GM12878 (cell line): Measurements from ENCODE around the gene MCRIP2. TPM values are rescaled to one million over a fixed set of nuclear protein-coding genes. Genes with fewer than 3 reads are reported as not detected.

Experiments
- ATAC-seq: fragments of 200-7000 bp; cut with Tn5 transposase; 3 replicates; pipeline ENCODE4 v1.9.1; 2020; ENCODE audit warnings: mild to moderate bottlenecking, moderate library complexity
- BruUV-seq: library from RNA; stranded (reverse); fragments of 400-500 nt; replicated peaks from 2 replicates; lab custom pipeline; 2021; lab: Mats Ljungman, UMichigan
- CTCF ChIA-PET: fragments of 300-600 bp; sonication (Branson Sonifier 250); formaldehyde crosslinking; extraction: SDS; loops from one replicate; lab custom pipeline; 2021; ENCODE audit warnings: inconsistent platforms; lab: Yijun Ruan, JAX
- POLR2A ChIA-PET: fragments of 350-600 bp; formaldehyde crosslinking; extraction: SDS; loops from one replicate; lab custom pipeline; 2021; ENCODE audit warnings: inconsistent platforms; lab: Charles Lee
- RAD21 ChIA-PET: fragments of 300-600 bp; sonication (Branson Sonifier 250); formaldehyde crosslinking; loops from one replicate; lab custom pipeline; 2023; ENCODE audit warnings: antibody characterized with exemption; ENCODE audit not compliant: unreplicated experiment; lab: Charles Lee
- SMC1A ChIA-PET: fragments of 300-600 bp; sonication (Branson Sonifier 250); formaldehyde crosslinking; loops from one replicate; lab custom pipeline; 2023; ENCODE audit not compliant: unreplicated experiment, uncharacterized antibody; lab: Charles Lee
- DNase-seq: peaks from one replicate; pipeline ENCODE4 v3.0.0-alpha.2; 2011; ENCODE audit warnings: low read depth, low spot score
- FAIRE-seq: peaks from 3 replicates; lab custom pipeline; 2011; peaks lifted over from hg19 to GRCh38; lab: Jason Lieb, UNC
- H2AFZ ChIP-seq: 2 replicates; pipeline ENCODE4 v1.6.0; 2011; ENCODE audit warnings: low read depth, low read length, control low read depth; ENCODE audit not compliant: control insufficient read depth
- H3K27ac ChIP-seq: 2 replicates; pipeline ENCODE4 v1.5.1; 2011; ENCODE audit warnings: control low read depth; ENCODE audit not compliant: control insufficient read depth, insufficient read depth
- H3K27me3 ChIP-seq, 2 experiments: replicated peaks in 1 of 2; 2 replicates each; pipeline versions ENCODE4 v1.6.0 to v1.6.1; 2011; ENCODE audit warnings: low read length in 1 of 2; ENCODE audit not compliant: control insufficient read depth in 2 of 2, insufficient read depth in 2 of 2
- H3K36me3 ChIP-seq, 2 experiments: 2 replicates each; pipeline ENCODE4 v1.5.1; 2011; ENCODE audit warnings: low read length in 1 of 2; ENCODE audit not compliant: control insufficient read depth in 2 of 2, insufficient read depth in 2 of 2
- H3K4me1 ChIP-seq: 2 replicates; pipeline ENCODE4 v1.6.1; 2011; ENCODE audit warnings: mild to moderate bottlenecking, low read length, moderate library complexity, mixed read lengths; ENCODE audit not compliant: control insufficient read depth, insufficient read depth
- H3K4me2 ChIP-seq: 2 replicates; pipeline ENCODE4 v1.6.0; 2011; ENCODE audit warnings: control low read depth; ENCODE audit not compliant: control insufficient read depth, insufficient read depth
- H3K4me3 ChIP-seq: fragments of 200-600 bp; sonication (generic); 2 replicates; pipeline ENCODE4 v1.5.1; 2016
- H3K79me2 ChIP-seq: 2 replicates; pipeline ENCODE4 v1.6.0; 2011; ENCODE audit warnings: low read length; ENCODE audit not compliant: control insufficient read depth, insufficient read depth
- H3K9ac ChIP-seq: 2 replicates; pipeline ENCODE4 v1.8.0; 2011; ENCODE audit warnings: low read length, control low read depth, mixed read lengths; ENCODE audit not compliant: control insufficient read depth, insufficient read depth
- H3K9me3 ChIP-seq: replicated peaks from 3 replicates; pipeline ENCODE4 v1.5.1; 2011; ENCODE audit warnings: mild to moderate bottlenecking, low read length; ENCODE audit not compliant: control insufficient read depth, insufficient read depth
- H4K20me1 ChIP-seq: 2 replicates; pipeline ENCODE4 v1.6.0; 2011; ENCODE audit not compliant: control insufficient read depth, insufficient read depth
- CREB1 ChIP-seq: IDR thresholded peaks from 2 replicates; pipeline ENCODE4 v1.6.1; 2012; ENCODE audit warnings: low read depth, mild to moderate bottlenecking, inconsistent platforms
- FOXK2 ChIP-seq: fragments of 450-650 bp; IDR thresholded peaks from 2 replicates; pipeline ENCODE4 v1.6.1; 2017; ENCODE audit warnings: mild to moderate bottlenecking, moderate library complexity
- JUND ChIP-seq: IDR thresholded peaks from 2 replicates; pipeline ENCODE4 v1.6.1; 2012; ENCODE audit warnings: low read depth, mild to moderate bottlenecking, low read length, improper control_type of control experiment, moderate library complexity
- KLF5 ChIP-seq: fragments of 450-650 bp; IDR thresholded peaks from 2 replicates; pipeline ENCODE4 v1.6.1; 2014; ENCODE audit warnings: mild to moderate bottlenecking; ENCODE audit not compliant: partially characterized antibody
- MXI1 ChIP-seq: fragments of 150-350 bp; IDR thresholded peaks from 2 replicates; pipeline ENCODE4 v1.6.1; 2011; ENCODE audit warnings: low read depth, mild to moderate bottlenecking, inconsistent platforms, low read length, improper control_type of control experiment
- NFIC ChIP-seq: IDR thresholded peaks from 2 replicates; pipeline ENCODE4 v1.6.1; 2012; ENCODE audit warnings: low read depth, mild to moderate bottlenecking, inconsistent platforms, low read length, moderate library complexity
- NFYA ChIP-seq: IDR thresholded peaks from 2 replicates; pipeline ENCODE4 v1.6.1; 2011; ENCODE audit warnings: low read depth, mild to moderate bottlenecking, low read length, improper control_type of control experiment, borderline replicate concordance
- NR2F1 ChIP-seq: fragments of 450-650 bp; conservative IDR thresholded peaks from 2 replicates; pipeline ENCODE4 v1.6.1; 2017; ENCODE audit warnings: mild to moderate bottlenecking
- POLR2A ChIP-seq: IDR thresholded peaks from 2 replicates; pipeline ENCODE4 v1.6.1; 2011; ENCODE audit warnings: low read depth, mild to moderate bottlenecking, low read length
- SKIL ChIP-seq: fragments of 450-650 bp; IDR thresholded peaks from 2 replicates; pipeline ENCODE4 v1.6.1; 2017; ENCODE audit warnings: mild to moderate bottlenecking, low read depth, inconsistent platforms; ENCODE audit not compliant: poor library complexity, severe bottlenecking
- WGBS: methylation state at CpG from one replicate; pipeline ENCODE4 v1.1.6; 2016; ENCODE audit warnings: low lambda C conversion rate; ENCODE audit not compliant: insufficient replicate concordance, insufficient coverage; ENCODE audit errors: missing lambda C conversion rate; 5-methylcytosine and 5-hydroxymethylcytosine counted together
- in situ Hi-C: fragments of 300-500 bp; cut with MboI; formaldehyde crosslinking; loops from 9 replicates; pipeline ENCODE4 v1.14.3; 2018; ENCODE audit warnings: mixed read lengths
- intact Hi-C: fragments of 100-400 bp; cut with micrococcal nuclease; formaldehyde crosslinking; loops from one replicate; pipeline ENCODE4 v1.14.2; 2022; ENCODE audit not compliant: unreplicated experiment
- polyA plus RNA-seq, 11 experiments: library from polyadenylated mRNA; depleted of rRNA in 4 of 11; unstranded in 6 of 11; stranded (reverse) in 5 of 11; fragments of >200 nt; fragmentation: Nextera tagmentation in 4 of 11; fragmentation: Illumina TruSeq in 1 of 11; extraction: Ambion mirVana in 4 of 11; extraction: Trizol in 1 of 11; gene quantifications; 1 replicate in 1 of 11; 2 replicates in 10 of 11; pipeline versions ENCODE4 v1.2.1 to v1.2.3, GENCODE V29; 2011 to 2016; ENCODE audit warnings: inconsistent platforms in 2 of 11, missing spikeins in 2 of 11, low read depth in 1 of 11
- total RNA-seq, 4 experiments: library from RNA; depleted of rRNA in 3 of 4; stranded (reverse); fragments of >200 nt in 3 of 4; fragmentation: Illumina TruSeq in 1 of 4; extraction: Trizol in 1 of 4; gene quantifications; 2 replicates each; pipeline versions ENCODE4 v1.2.1 to v1.2.3, GENCODE V29; 2013 to 2021

Gene MCRIP2
- total and polyA plus RNA-seq, 10 of the 15 experiments (the other 5 are each of a cell fraction or from before 2014, with no cell fraction given): 0.19 to 93.1 (median 57.9) TPM

GRCh38 chr16:592518-593306 lies 48.9 kb upstream of the MCRIP2 start:
- ATAC-seq (no peak), FAIRE-seq (no peak), DNase-seq (no peak)
- H3K4me3 ChIP-seq: no peak overlapping the region
- ChIA-PET POLR2A (interaction anchor here (1.4 kb wide), 1 partner anchor 43 kb away, joined by 3 read pairs; the partner anchor contains the start of gene METTL26), SMC1A (no interaction called here), CTCF (interaction anchor here (0.5 to 1.0 kb wide), 2 partner anchors 72 to 206 kb away, joined by 3 to 4 read pairs; no protein-coding TSS in a partner anchor), RAD21 (no interaction called here)
- no peak overlapping the region for H3K27ac ChIP-seq
- 64% methylated on average over 20 of the region's 24 CpGs for WGBS
- no peaks in the 10 kb centered on the region for H3K27me3 ChIP-seq
- H3K4me1 ChIP-seq: peaks cover 12% of the 10 kb centered on the region
- in situ Hi-C loops: no loop called here
- no peaks in the 10 kb centered on the region for H3K36me3 ChIP-seq
- TF ChIP-seq MXI1 (no peak), FOXK2 (no peak), SKIL (no peak), NFIC (no peak), CREB1 (no peak), JUND (no peak), KLF5 (no peak), POLR2A (no peak), NFYA (no peak), NR2F1 (no peak)
- H3K79me2 ChIP-seq: peaks cover 22% of the 10 kb centered on the region
- no peak overlapping the region for H3K9ac ChIP-seq
- H3K9me3 ChIP-seq: no peaks in the 10 kb centered on the region
- BruUV-seq: no TSS peak
- intact Hi-C loops: no loop called here
- H3K4me2 ChIP-seq: no peak overlapping the region
- H4K20me1 ChIP-seq: no peaks in the 10 kb centered on the region
- H2AFZ ChIP-seq: no peak overlapping the region
